ENCODE measurements around the gene DCTN3.

Gene DCTN3

GRCh38 chr9:34620061-34620994 is at the start of gene DCTN3:
Gene DCTN3, minus strand, starts transcription at chr9:34620495. Its CDS starts 31 bp downstream, at chr9:34620464.
- DNase-seq = peak; percentile 90

- DNase-seq = peak; percentile 95
Observed at GRCh38 chr9:34665381-34666250, 45.3 kb upstream of the DCTN3 start.

- no peak for DNase-seq
Observed at GRCh38 chr9:34665067-34665380, 44.7 kb upstream of the DCTN3 start.

- peak; percentile 81 for DNase-seq
Observed at GRCh38 chr9:34664281-34665066, 44.2 kb upstream of the DCTN3 start.

- peak; percentile 50 for DNase-seq
Observed at GRCh38 chr9:34663303-34663605, 43.0 kb upstream of the DCTN3 start.

GRCh38 chr9:34662526-34663302 is 42.4 kb upstream of the DCTN3 start, which contains the start of gene CCL27:
Gene CCL27, minus strand, starts transcription at chr9:34662657. Its CDS starts 24 bp downstream, at chr9:34662633.
- DNase-seq = peak; percentile 32

GRCh38 chr9:34659592-34660253 is 39.4 kb upstream of the DCTN3 start:
- no peak for DNase-seq

GRCh38 chr9:34658461-34658860 is 38.2 kb upstream of the DCTN3 start:
- no peak for DNase-seq

- no peak for DNase-seq
Observed at GRCh38 chr9:34656992-34657391, 36.7 kb upstream of the DCTN3 start.

GRCh38 chr9:34655394-34655793 is 35.1 kb upstream of the DCTN3 start:
- DNase-seq = no peak

GRCh38 chr9:34654323-34655051 is 34.2 kb upstream of the DCTN3 start:
- no peak for DNase-seq

- DNase-seq = no peak
Observed at GRCh38 chr9:34653151-34654072, 33.1 kb upstream of the DCTN3 start.

- no peak for DNase-seq
Observed at GRCh38 chr9:34652602-34653000, 32.3 kb upstream of the DCTN3 start.

- peak; percentile 73 for DNase-seq
Observed at GRCh38 chr9:34651876-34652601, 31.7 kb upstream of the DCTN3 start, which contains the start of gene IL11RA. Gene IL11RA, plus strand, starts transcription at chr9:34652185. Its CDS starts 3,033 bp downstream, at chr9:34655218.

- DNase-seq = no peak
Observed at GRCh38 chr9:34651321-34651720, 31.0 kb upstream of the DCTN3 start.

GRCh38 chr9:34650816-34651215 is 30.5 kb upstream of the DCTN3 start:
- no peak for DNase-seq

- DNase-seq = no peak
Observed at GRCh38 chr9:34648673-34649072, 28.4 kb upstream of the DCTN3 start.

GRCh38 chr9:34647651-34648050 is 27.4 kb upstream of the DCTN3 start:
- peak; percentile 29 for DNase-seq

- no peak for DNase-seq
Observed at GRCh38 chr9:34647084-34647403, 26.7 kb upstream of the DCTN3 start.
